ENCODE data around the gene ZNF280A.

DNA sequence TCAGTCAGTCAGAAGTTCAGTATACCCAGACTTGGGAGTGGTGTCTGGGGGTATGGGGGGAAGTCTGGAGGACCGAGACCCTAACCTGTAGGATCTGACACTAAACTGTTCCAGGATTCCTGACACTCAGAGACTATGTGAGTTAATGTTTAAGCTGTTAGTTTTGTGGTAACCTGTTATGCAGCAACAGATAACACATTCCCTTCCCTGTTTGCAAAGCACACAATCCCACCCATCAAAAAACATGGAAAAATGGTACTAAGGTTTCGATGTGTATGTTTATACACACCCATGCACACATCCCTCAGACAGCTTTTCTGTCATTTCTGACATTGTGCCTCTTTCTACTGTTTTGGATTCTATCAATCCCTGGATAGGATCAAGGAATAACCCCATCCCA, 39.1 kb downstream of the ZNF280A start:
- TF ChIP-seq, protein P1, sequence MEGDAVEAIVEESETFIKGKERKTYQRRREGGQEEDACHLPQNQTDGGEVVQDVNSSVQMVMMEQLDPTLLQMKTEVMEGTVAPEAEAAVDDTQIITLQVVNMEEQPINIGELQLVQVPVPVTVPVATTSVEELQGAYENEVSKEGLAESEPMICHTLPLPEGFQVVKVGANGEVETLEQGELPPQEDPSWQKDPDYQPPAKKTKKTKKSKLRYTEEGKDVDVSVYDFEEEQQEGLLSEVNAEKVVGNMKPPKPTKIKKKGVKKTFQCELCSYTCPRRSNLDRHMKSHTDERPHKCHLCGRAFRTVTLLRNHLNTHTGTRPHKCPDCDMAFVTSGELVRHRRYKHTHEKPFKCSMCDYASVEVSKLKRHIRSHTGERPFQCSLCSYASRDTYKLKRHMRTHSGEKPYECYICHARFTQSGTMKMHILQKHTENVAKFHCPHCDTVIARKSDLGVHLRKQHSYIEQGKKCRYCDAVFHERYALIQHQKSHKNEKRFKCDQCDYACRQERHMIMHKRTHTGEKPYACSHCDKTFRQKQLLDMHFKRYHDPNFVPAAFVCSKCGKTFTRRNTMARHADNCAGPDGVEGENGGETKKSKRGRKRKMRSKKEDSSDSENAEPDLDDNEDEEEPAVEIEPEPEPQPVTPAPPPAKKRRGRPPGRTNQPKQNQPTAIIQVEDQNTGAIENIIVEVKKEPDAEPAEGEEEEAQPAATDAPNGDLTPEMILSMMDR (IDR thresholded peaks at IDR 0.05; ENCODE audit: poor library complexity, severe bottlenecking), result no peak
- TF ChIP-seq RAD21 (conservative IDR thresholded peaks at IDR 0.05) (no peak), SMC3 (conservative IDR thresholded peaks at IDR 0.05; ENCODE audit: poor library complexity) (no peak), POLR2AphosphoS5 (IDR thresholded peaks at IDR 0.05) (no peak), EP300 (conservative IDR thresholded peaks at IDR 0.05; ENCODE audit: poor library complexity, severe bottlenecking) (no peak), EZH2 (IDR thresholded peaks at IDR 0.05; ENCODE audit: borderline replicate concordance, insufficient read depth, low read length, poor library complexity, severe bottlenecking) (no peak)
